Gastrocnemius medialis (tissue), 4 donors: ENCODE data around the gene ARHGAP6. TPM values are rescaled to one million over a fixed set of nuclear protein-coding genes. Genes with fewer than 3 reads are reported as not detected.

Experiments used
- ATAC-seq, 2 donors: fragments of 150-250 bp; one replicate each; pipeline ENCODE4 v1.9.1; 2016
- DNase-seq, 2 donors: peaks; one replicate each; pipeline ENCODE4 v3.0.0-alpha.2; 2019
- H3K27ac ChIP-seq, 4 donors: fragments of 200-600 bp; sonication (generic); 1 replicate in 1 of 4; 2 replicates in 3 of 4; pipeline ENCODE4 v1.5.1; 2016 to 2018; ENCODE audit warnings: mild to moderate bottlenecking in 2 of 4, moderate library complexity in 1 of 4
- H3K27me3 ChIP-seq, 3 donors: fragments of 200-600 bp; sonication (generic) in 2 of 3; 1 replicate in 1 of 3; 2 replicates in 2 of 3; pipeline versions ENCODE4 v1.5.1 to v1.6.0; 2016 to 2019; ENCODE audit warnings: mild to moderate bottlenecking in 1 of 3, moderate library complexity in 1 of 3
- H3K36me3 ChIP-seq, 2 donors: fragments of 200-600 bp; sonication (generic) in 1 of 2; one replicate each; pipeline ENCODE4 v1.5.1; 2017 to 2018
- H3K4me1 ChIP-seq, 2 donors: fragments of 200-600 bp; sonication (generic) in 1 of 2; one replicate each; pipeline ENCODE4 v1.5.1; 2016 to 2017; ENCODE audit warnings: mild to moderate bottlenecking in 2 of 2
- H3K4me3 ChIP-seq, 4 donors: fragments of 200-600 bp; sonication (generic) in 3 of 4; 1 replicate in 1 of 4; 2 replicates in 3 of 4; pipeline ENCODE4 v1.5.1; 2016 to 2019; ENCODE audit warnings: mild to moderate bottlenecking in 2 of 4
- H3K9me3 ChIP-seq, 3 donors: fragments of 200-600 bp; sonication (generic) in 2 of 3; 1 replicate in 1 of 3; 2 replicates in 2 of 3; pipeline ENCODE4 v1.5.1; 2016 to 2019
- POLR2A ChIP-seq, 2 donors: fragments of 450-650 bp; IDR thresholded peaks; one replicate each; pipeline ENCODE4 v1.6.1; 2017; ENCODE audit warnings: antibody characterized with exemption in 2 of 2, mild to moderate bottlenecking in 2 of 2, moderate library complexity in 2 of 2
- in situ Hi-C, 4 donors: fragments of 200-750 bp; cut with MboI; loops; one replicate each; pipeline versions ENCODE4 v1.15.0 to v1.8.0; 2017; ENCODE audit warnings: low sequenced_read_pairs in 4 of 4
- intact Hi-C: fragments of 100-400 bp; cut with DNase I; formaldehyde crosslinking; loops from one replicate; pipeline ENCODE4 v1.15.1; 2023; ENCODE audit warnings: low total_unique reads
- total RNA-seq, 4 donors: library from RNA; depleted of rRNA; stranded (reverse); fragments of >200 nt; gene quantifications; one replicate each; pipeline versions ENCODE4 v1.1.0 to v1.2.3, GENCODE V29; 2016
- TF ChIP-seq, protein P1 (sequence below), 5 experiments: fragments of 450-650 bp in 3 of 5; fragments of 200-600 bp in 2 of 5; sonication (generic) in 2 of 5; IDR thresholded peaks in 4 of 5; conservative IDR thresholded peaks in 1 of 5; 1 replicate in 4 of 5; 2 replicates in 1 of 5; pipeline ENCODE4 v1.5.1; 2016 to 2019; ENCODE audit warnings: antibody characterized with exemption in 5 of 5, mild to moderate bottlenecking in 3 of 5, moderate library complexity in 3 of 5

Gene ARHGAP6
- total RNA-seq, 4 donors from 2014 or later, result 10.7 to 18.0 (median 14.9) TPM

DNA sequence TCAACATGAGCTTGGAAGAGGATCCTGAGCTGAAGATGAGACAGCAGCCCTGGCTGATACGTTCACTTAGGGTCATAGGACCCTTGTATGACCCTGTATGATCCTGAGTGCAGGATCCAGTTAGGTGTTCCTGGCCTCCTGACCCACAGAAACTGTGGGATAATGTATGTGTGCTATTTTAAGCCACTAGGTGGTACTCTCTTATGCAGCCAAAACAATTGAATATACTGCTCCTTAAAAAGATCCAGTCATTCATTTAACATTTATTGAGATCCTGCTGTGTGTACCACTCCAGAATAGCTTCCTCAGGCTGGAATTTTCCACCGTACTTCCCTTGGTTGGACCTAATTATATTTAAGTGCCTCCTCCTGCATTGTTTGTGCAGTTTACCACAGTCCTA lies 205.4 kb downstream of the ARHGAP6 start:
- H3K4me3 ChIP-seq, result no peak overlapping the region
- no peak overlapping the region for H3K27ac ChIP-seq
- no peaks in the 10 kb centered on the region for H3K9me3 ChIP-seq
- intact Hi-C loops (no loop called here), in situ Hi-C loops (no loop called here)
- TF ChIP-seq, protein P1, sequence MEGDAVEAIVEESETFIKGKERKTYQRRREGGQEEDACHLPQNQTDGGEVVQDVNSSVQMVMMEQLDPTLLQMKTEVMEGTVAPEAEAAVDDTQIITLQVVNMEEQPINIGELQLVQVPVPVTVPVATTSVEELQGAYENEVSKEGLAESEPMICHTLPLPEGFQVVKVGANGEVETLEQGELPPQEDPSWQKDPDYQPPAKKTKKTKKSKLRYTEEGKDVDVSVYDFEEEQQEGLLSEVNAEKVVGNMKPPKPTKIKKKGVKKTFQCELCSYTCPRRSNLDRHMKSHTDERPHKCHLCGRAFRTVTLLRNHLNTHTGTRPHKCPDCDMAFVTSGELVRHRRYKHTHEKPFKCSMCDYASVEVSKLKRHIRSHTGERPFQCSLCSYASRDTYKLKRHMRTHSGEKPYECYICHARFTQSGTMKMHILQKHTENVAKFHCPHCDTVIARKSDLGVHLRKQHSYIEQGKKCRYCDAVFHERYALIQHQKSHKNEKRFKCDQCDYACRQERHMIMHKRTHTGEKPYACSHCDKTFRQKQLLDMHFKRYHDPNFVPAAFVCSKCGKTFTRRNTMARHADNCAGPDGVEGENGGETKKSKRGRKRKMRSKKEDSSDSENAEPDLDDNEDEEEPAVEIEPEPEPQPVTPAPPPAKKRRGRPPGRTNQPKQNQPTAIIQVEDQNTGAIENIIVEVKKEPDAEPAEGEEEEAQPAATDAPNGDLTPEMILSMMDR (IDR thresholded peaks at IDR 0.05 in 4 of 5, conservative IDR thresholded peaks at IDR 0.05 in 1 of 5), result no peak
- TF ChIP-seq POLR2A (IDR thresholded peaks at IDR 0.05), result no peak
- no peak for DNase-seq
- no peak for ATAC-seq
- peaks cover 0 to 2% of the 10 kb centered on the region in 2 donors for H3K4me1 ChIP-seq
- no peaks in the 10 kb centered on the region for H3K27me3 ChIP-seq
- no peaks in the 10 kb centered on the region for H3K36me3 ChIP-seq

DNA sequence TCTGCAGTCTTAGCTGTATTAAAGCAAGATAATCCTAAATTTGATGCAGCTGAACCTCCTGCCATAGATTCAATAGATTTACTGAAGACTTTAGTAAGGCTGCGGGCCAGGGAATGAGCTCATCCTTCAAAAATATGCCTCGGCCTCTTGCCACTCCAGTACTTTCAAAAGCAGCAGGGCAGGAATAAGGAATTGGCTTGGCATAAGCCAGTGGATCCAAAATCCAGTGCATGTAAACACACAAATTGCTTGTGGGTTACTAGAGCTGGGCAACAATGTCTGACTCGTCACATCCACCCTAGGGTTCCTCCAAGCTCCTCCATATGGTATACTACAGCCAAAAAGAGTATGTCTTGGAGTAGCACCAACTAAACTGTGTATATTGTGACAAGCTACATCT lies 207.6 kb downstream of the ARHGAP6 start:
- H3K27me3 ChIP-seq, result no peaks in the 10 kb centered on the region
- H3K4me3 ChIP-seq, result no peak overlapping the region

DNA sequence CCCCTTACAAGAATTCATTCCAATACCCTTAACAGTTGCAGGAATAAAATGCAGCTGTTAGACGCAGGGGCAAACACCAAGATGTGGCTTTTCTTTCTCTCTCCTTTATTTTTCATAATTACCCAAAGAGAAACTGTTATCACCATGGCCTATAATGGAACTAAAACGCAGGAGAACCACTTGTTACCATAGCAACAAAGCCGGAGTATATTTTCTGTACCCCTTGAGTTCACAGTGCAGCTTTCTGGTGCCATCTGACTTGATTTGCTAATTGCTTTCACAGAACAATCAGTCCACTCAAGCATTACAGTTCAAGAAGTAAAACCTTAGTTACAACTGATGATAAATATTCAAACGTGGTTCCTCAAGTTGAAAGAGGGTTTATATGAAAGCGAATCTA lies 214.6 kb downstream of the ARHGAP6 start:
- H3K36me3 ChIP-seq, result no peaks in the 10 kb centered on the region
- no peak for TF ChIP-seq POLR2A (IDR thresholded peaks at IDR 0.05)
- TF ChIP-seq, protein P1 (IDR thresholded peaks at IDR 0.05 in 4 of 5, conservative IDR thresholded peaks at IDR 0.05 in 1 of 5), result no peak
- no peaks in the 10 kb centered on the region for H3K9me3 ChIP-seq
- no peak for DNase-seq
- in situ Hi-C loops, result no loop called here
- intact Hi-C loops, result no loop called here
- H3K27ac ChIP-seq, result no peak overlapping the region
- no peaks in the 10 kb centered on the region for H3K27me3 ChIP-seq
- no peaks in the 10 kb centered on the region for H3K4me1 ChIP-seq
- no peak overlapping the region for H3K4me3 ChIP-seq
- no peak for ATAC-seq

More for the DNA sequence above, 207.6 kb downstream of the ARHGAP6 start:
- ATAC-seq (peak in 1 of 2 donors; percentile 30), DNase-seq (peak in 1 of 2 donors; percentile 13)
- H3K4me1 ChIP-seq, result peaks cover 0 to 2% of the 10 kb centered on the region in 2 donors
- TF ChIP-seq, protein P1 (IDR thresholded peaks at IDR 0.05 in 4 of 5, conservative IDR thresholded peaks at IDR 0.05 in 1 of 5), result no peak
- no peak for TF ChIP-seq POLR2A (IDR thresholded peaks at IDR 0.05)
- H3K36me3 ChIP-seq, result no peaks in the 10 kb centered on the region
- intact Hi-C loops, result no loop called here
- H3K27ac ChIP-seq, result no peak overlapping the region
- H3K9me3 ChIP-seq, result no peaks in the 10 kb centered on the region
- in situ Hi-C loops, result no loop called here

DNA sequence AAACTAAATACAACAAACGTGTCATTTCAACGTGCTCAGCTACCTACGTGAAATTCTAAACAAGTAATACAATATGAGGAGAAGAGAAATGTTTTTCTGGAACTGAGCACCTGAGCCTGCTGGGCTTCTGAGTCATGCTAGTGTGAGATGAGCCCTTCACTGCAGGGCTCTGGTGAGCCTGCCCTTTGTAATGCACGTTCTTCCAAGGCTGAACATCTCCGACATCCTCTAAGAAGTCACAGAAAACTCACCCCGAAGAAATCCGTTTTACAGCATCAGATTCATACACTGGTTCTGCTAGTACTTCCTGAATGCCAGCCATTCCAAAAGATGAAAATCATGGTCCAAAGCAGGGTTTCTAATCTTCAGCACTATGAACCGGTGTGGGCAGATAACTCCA lies 215.4 kb downstream of the ARHGAP6 start:
- H3K4me1 ChIP-seq, result no peaks in the 10 kb centered on the region
- H3K27ac ChIP-seq, result no peak overlapping the region
- no peaks in the 10 kb centered on the region for H3K36me3 ChIP-seq
- H3K9me3 ChIP-seq, result no peaks in the 10 kb centered on the region
- DNase-seq (no peak), ATAC-seq (no peak)
- H3K4me3 ChIP-seq, result no peak overlapping the region
- H3K27me3 ChIP-seq, result no peaks in the 10 kb centered on the region
- TF ChIP-seq, protein P1 (IDR thresholded peaks at IDR 0.05 in 4 of 5, conservative IDR thresholded peaks at IDR 0.05 in 1 of 5), result no peak
- TF ChIP-seq POLR2A (IDR thresholded peaks at IDR 0.05), result no peak
- intact Hi-C loops (no loop called here), in situ Hi-C loops (no loop called here)

DNA sequence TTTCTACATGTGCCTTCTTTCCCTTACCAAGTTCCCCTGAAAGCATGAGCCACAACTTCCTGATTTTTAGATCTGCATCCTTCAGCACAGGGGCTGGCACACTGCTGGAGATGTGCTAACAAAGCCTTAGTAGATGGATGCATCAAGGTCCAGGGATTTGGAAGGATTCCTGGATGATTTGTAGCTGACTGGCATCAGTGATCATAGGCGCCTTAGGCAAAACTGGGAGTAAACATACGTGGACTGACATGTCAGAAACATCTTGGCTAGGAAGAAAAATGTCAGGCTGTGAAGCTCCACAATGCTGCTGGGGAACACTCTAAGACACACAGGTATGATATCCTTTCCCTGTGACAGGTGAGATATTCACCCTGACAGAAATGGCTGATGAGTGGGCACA lies 216.1 kb downstream of the ARHGAP6 start:
- Histone ChIP-seq H3K27me3 (no peaks in the 10 kb centered on the region), H3K4me3 (no peak overlapping the region), H3K4me1 (no peaks in the 10 kb centered on the region), H3K36me3 (no peaks in the 10 kb centered on the region), H3K9me3 (no peaks in the 10 kb centered on the region), H3K27ac (no peak overlapping the region)
- in situ Hi-C loops (no loop called here), intact Hi-C loops (loop anchor here (10.0 kb wide), 1 partner anchor 55 kb away; no protein-coding TSS in a partner anchor)
- TF ChIP-seq POLR2A (IDR thresholded peaks at IDR 0.05), result no peak
- TF ChIP-seq, protein P1 (IDR thresholded peaks at IDR 0.05 in 4 of 5, conservative IDR thresholded peaks at IDR 0.05 in 1 of 5), result no peak
- DNase-seq (no peak), ATAC-seq (no peak)
